ENCODE data around the gene SYCP1.
"Not testable (repeated sequence)": the region's sequence is repeated elsewhere in the genome, so short reads cannot be mapped to it uniquely, and the experiment has no call there.

SYCP1 gene

DNA sequence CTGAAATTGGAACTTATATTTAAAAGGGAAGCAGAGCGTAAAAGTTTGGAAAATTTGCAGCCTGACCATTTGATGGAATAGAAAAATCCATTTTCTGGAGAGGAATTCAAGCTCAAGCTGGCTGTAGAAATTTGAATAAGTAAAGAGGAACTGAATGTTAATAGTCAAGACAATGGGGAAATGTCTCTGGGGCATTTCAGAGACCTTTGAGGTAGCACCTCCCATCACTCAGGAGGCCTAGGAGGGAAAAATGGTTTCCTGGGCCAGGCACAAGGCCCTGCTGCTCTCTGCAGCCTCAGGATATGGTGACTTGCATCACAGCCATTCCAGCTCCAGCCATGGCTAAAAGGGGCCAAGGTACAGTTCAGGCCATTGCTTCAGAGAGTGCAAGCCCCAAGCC is 157.3 kb downstream of the SYCP1 start:
- Mint-ChIP-seq H3K27ac (no peak overlapping the region), H3K4me3 (no peak overlapping the region), H3K9me3 (no peaks in the 10 kb centered on the region), H3K27me3 (ENCODE audit: low read depth) (no peaks in the 10 kb centered on the region), H3K36me3 (ENCODE audit: low read depth) (no peaks in the 10 kb centered on the region), H3K4me1 (ENCODE audit: low read depth) (no peaks in the 10 kb centered on the region)
- DNase-seq (ENCODE audit: low spot score), result no peak

DNA sequence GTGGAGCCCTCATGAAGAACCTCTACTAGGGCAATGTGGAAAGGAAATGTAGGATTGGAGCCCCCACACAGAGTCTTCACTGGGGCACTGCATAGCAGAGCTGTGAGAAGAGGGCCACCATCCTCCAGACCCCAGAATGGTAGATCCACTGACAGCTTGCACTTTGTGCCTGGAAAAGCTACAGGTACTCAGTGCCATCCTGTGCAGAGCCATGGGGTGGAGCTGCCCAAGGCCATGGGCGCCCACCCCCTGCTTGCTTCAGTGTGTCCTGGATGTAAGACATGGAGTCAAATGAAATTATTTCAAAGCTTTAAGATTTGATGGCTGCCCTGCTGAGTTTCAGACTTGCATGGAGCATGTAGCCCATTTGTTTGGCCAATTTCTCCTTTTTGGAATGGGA is 157.8 kb downstream of the SYCP1 start:
- H3K4me3 Mint-ChIP-seq, result no peak overlapping the region
- H3K27ac Mint-ChIP-seq, result no peak overlapping the region
- no peaks in the 10 kb centered on the region for H3K4me1 Mint-ChIP-seq (ENCODE audit: low read depth)
- no peak for DNase-seq (ENCODE audit: low spot score)
- H3K27me3 Mint-ChIP-seq (ENCODE audit: low read depth), result no peaks in the 10 kb centered on the region
- no peaks in the 10 kb centered on the region for H3K36me3 Mint-ChIP-seq (ENCODE audit: low read depth)
- H3K9me3 Mint-ChIP-seq, result no peaks in the 10 kb centered on the region

DNA sequence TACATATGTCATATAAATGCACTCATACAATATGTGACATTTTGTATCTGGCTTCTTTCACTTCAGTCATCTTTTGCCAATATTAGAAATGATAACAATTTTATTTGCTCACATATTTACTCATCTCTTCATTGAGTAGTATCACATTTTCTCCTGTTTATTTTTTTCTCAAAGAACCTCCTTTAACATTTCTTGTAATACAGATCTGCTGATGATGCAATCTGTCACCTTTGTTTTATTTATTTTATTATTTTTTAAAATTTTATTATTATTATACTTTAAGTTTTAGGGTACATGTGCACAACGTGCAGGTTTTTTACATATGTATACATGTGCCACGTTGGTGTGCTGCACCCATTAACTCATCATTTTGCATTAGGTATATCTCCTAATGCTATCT is 159.1 kb downstream of the SYCP1 start:
- Mint-ChIP-seq H3K4me3 (no peak overlapping the region), H3K36me3 (ENCODE audit: low read depth) (no peaks in the 10 kb centered on the region), H3K27me3 (ENCODE audit: low read depth) (no peaks in the 10 kb centered on the region), H3K9me3 (no peaks in the 10 kb centered on the region), H3K27ac (no peak overlapping the region), H3K4me1 (ENCODE audit: low read depth) (no peaks in the 10 kb centered on the region)
- DNase-seq (ENCODE audit: low spot score), result no peak

DNA sequence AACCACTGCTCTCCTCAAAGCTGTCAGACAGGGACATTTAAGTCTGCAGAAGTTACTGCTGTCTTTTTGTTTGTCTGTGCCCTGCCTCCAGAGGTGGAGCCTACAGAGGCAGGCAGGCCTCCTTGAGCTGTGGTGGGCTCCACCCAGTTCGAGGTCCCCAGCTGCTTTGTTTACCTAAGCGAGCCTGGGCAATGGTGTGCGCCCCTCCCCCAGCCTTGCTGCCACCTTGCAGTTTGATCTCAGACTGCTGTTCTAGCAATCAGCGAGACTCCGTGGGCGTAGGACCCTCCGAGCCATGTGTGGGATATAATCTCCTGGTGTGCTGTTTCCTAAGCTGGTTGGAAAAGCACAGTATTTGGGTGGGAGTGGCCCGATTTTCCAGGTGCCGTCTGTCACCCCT is 164.9 kb downstream of the SYCP1 start:
- not testable (repeated sequence) for H3K27ac Mint-ChIP-seq; DNase-seq (ENCODE audit: low spot score); H3K4me1 Mint-ChIP-seq (ENCODE audit: low read depth); H3K36me3 Mint-ChIP-seq (ENCODE audit: low read depth); H3K9me3 Mint-ChIP-seq; H3K27me3 Mint-ChIP-seq (ENCODE audit: low read depth); H3K4me3 Mint-ChIP-seq

DNA sequence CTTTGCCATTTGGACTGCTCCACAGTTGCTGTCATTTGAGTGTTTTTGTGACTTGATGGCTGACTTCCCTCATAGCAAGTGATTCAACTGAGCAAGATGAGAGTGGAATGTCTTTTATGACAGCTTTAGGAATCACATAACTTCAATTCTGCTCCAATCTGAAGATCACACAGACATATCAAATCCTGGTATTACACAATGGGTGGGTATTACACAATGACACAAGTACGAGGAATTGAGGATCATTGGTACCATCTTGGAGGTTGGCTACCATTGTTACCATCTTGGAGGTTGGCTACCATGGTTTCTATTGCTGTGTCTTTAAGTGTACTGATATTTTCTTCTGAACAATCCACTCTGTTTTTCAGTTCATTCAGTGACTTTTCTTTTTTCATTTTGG is 166.5 kb downstream of the SYCP1 start:
- Mint-ChIP-seq H3K9me3 (no peaks in the 10 kb centered on the region), H3K36me3 (ENCODE audit: low read depth) (no peaks in the 10 kb centered on the region), H3K27ac (no peak overlapping the region), H3K4me3 (no peak overlapping the region), H3K27me3 (ENCODE audit: low read depth) (peaks cover 4% of the 10 kb centered on the region), H3K4me1 (ENCODE audit: low read depth) (no peaks in the 10 kb centered on the region)
- no peak for DNase-seq (ENCODE audit: low spot score)

DNA sequence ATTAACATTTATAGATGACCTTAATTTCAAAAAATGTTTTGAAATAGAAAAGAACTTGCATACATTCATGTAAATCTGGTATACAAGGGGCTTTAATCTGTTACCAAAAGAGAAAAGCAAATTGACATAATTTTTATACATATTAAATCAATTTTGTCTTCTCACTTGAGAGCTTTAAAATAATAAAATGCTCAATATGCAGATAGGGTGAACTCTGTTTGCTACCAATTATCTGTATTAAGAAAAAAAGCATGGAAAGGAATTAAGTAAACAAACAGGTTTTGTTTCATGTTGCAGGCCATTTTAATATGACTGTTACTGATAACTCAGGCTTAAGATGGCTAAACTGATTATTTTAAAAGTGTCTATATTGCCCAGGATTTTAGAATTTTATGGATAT is 168.9 kb downstream of the SYCP1 start:
- no peak for DNase-seq (ENCODE audit: low spot score)
- H3K27ac Mint-ChIP-seq, result no peak overlapping the region
- H3K4me1 Mint-ChIP-seq (ENCODE audit: low read depth), result no peaks in the 10 kb centered on the region
- no peaks in the 10 kb centered on the region for H3K36me3 Mint-ChIP-seq (ENCODE audit: low read depth)
- peaks cover 4% of the 10 kb centered on the region for H3K27me3 Mint-ChIP-seq (ENCODE audit: low read depth)
- H3K4me3 Mint-ChIP-seq, result no peak overlapping the region
- no peaks in the 10 kb centered on the region for H3K9me3 Mint-ChIP-seq

DNA sequence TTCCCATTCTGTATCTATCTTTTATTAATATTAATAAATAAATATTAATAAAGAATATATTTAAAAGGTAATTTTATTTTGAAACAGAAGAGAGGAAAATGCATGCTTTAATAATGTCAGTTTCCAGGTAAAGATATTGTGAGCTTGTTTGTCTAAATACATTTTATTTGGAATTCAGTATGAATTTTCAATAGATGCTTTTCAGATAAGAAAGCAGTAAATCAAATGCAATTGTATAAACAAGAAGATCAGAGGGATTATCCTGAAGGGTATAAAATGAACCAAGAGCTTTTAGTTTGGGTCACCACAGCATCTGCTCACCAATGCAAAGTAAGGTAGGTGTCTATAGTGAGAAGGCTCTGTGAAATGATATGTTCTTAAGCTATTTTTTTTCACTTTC is 174.9 kb downstream of the SYCP1 start, which contains the start of gene TSHB:
Gene TSHB, plus strand, starts transcription at position 301 of the 400 bp plus-strand sequence. CDS start 3,537 bp downstream, outside the sequence.
- Mint-ChIP-seq H3K36me3 (ENCODE audit: low read depth) (no peaks in the 10 kb centered on the region), H3K27me3 (ENCODE audit: low read depth) (peaks cover 10% of the 10 kb centered on the region), H3K9me3 (no peaks in the 10 kb centered on the region)

DNA sequence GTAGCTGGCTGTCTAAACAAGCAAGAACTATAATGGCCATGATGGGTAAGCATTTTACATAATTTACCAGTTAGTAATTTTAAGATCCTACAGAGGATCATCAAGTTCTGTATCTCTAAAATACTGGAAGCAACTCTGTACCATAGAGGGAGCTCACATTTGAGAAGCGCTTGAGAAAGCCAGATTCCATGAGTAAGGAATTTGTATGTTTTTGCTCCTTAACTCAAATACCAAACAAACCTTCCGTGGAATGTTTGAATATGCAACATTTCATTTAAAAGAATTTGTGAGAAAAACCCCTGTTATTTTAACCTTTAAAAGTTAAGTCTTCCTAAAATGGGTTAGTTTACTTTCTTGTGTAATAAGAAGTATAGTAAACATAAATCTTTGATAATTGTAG is 176.9 kb downstream of the SYCP1 start:
- H3K36me3 Mint-ChIP-seq (ENCODE audit: low read depth), result no peaks in the 10 kb centered on the region
- peaks cover 13% of the 10 kb centered on the region for H3K27me3 Mint-ChIP-seq (ENCODE audit: low read depth)
- no peak for DNase-seq (ENCODE audit: low spot score)
- H3K27ac Mint-ChIP-seq, result no peak overlapping the region
- H3K9me3 Mint-ChIP-seq, result no peaks in the 10 kb centered on the region
- H3K4me3 Mint-ChIP-seq, result no peak overlapping the region
- no peaks in the 10 kb centered on the region for H3K4me1 Mint-ChIP-seq (ENCODE audit: low read depth)

More for the DNA sequence above, 174.9 kb downstream of the SYCP1 start, which contains the start of gene TSHB:
- DNase-seq (ENCODE audit: low spot score), result no peak
- Mint-ChIP-seq H3K27ac (no peak within 1 kb of the TSS), H3K4me3 (no peak within 1 kb of the TSS), H3K4me1 (ENCODE audit: low read depth) (no peaks in the 10 kb centered on the region)

DNA sequence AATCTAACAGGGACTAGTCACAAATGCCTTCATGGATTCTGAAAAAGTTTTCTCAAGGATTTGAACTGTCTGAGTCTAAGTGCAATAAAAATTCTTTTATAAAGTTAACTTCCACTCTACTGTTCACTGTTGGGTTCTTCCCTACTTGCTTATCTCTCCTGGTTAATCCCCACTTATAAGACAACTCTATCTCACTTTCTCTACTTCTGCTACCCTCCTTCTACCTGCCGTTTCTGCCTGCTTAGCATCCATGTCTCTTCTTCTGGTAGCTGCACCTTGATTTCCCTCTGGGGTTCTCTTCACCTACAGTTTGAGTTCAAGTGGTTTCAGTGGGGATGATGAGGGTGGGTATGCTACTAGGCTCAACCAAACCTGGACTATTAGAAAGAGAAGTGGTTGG is 181.0 kb downstream of the SYCP1 start:
- Mint-ChIP-seq H3K4me3 (no peak overlapping the region), H3K9me3 (no peaks in the 10 kb centered on the region), H3K27ac (no peak overlapping the region), H3K27me3 (ENCODE audit: low read depth) (peaks cover 11% of the 10 kb centered on the region), H3K36me3 (ENCODE audit: low read depth) (no peaks in the 10 kb centered on the region), H3K4me1 (ENCODE audit: low read depth) (no peaks in the 10 kb centered on the region)
- no peak for DNase-seq (ENCODE audit: low spot score)

DNA sequence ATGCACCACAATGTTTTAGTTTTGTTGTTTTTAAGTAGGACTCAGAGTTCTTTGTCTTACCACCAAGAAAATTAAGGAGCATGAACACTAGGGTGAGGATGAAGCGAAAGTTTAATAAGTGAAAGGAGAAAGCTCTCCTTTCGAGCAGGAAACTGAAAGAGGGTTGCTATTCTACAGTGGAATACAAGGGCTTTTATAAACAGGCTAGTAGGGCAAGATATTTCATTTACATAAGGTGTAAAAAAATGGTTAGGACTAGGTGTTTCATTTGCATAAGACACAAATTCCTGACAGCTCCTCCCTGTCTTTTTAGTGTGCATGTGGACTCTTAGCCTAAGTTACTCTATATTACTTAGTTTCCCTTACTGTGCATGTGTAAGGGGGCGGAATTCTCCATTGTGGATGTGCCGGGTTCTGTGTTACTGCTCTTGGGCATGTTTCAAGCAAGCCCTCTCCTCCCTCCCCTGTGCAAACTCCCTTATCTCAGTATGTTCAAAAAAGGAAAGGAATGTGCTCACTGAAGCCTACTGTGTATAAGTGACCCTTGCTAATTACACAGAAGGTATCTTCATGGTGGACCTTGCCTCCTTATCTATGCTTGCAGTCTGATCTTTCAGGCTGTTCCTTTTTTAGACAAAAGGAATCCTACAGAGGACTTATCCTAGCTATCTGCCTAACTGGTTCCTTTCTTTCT is 182.3 kb downstream of the SYCP1 start:
- H3K4me3 Mint-ChIP-seq, result no peak overlapping the region
- peaks cover 6% of the 10 kb centered on the region for H3K27me3 Mint-ChIP-seq (ENCODE audit: low read depth)
- H3K4me1 Mint-ChIP-seq (ENCODE audit: low read depth), result no peaks in the 10 kb centered on the region
- H3K27ac Mint-ChIP-seq, result no peak overlapping the region
- H3K36me3 Mint-ChIP-seq (ENCODE audit: low read depth), result no peaks in the 10 kb centered on the region
- no peaks in the 10 kb centered on the region for H3K9me3 Mint-ChIP-seq
- DNase-seq (ENCODE audit: low spot score), result no peak

DNA sequence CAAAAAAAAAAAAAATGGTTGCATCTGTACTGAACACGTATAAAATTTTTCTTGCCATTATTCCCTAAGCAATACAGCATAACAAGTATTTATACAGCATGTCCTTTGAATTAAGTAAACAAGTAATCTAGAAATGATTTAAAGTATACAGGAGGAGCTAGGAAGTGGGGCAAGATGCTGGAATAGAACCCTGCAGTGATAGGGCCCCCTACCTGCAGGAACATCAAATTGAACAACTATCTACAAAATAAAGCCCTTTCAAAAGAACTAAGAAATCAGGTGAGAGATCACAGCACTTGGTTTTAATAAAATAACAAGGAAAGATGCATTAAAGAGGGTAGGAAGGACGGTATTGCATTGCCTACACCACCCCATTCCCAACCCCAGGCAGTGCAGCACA is 185.8 kb downstream of the SYCP1 start:
- Mint-ChIP-seq H3K27me3 (ENCODE audit: low read depth) (peaks cover 15% of the 10 kb centered on the region), H3K27ac (no peak overlapping the region), H3K4me1 (ENCODE audit: low read depth) (no peaks in the 10 kb centered on the region), H3K9me3 (no peaks in the 10 kb centered on the region), H3K4me3 (no peak overlapping the region), H3K36me3 (ENCODE audit: low read depth) (no peaks in the 10 kb centered on the region)
- DNase-seq (ENCODE audit: low spot score), result no peak

DNA sequence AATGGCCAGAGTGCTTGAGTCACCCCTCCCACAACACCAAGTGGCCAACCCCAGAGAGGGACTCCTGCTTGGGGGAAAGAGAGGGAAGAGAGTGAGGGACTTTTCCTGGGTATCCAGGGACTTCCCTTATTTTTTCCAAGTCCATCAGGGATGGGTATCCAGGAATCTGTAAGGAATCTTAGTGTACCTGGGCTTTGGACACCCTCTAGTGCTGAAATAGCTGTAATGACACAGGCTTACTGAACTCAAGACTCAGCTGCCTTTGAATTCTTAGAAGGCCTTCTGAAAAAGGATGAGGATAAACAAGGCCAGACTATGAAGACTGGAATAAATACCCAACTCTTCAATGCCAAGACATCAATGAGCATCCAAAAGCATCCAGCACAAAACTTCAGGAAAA is 187.0 kb downstream of the SYCP1 start:
- H3K27me3 Mint-ChIP-seq (ENCODE audit: low read depth), result peaks cover 11% of the 10 kb centered on the region
- H3K9me3 Mint-ChIP-seq, result peaks cover 8% of the 10 kb centered on the region
- H3K4me3 Mint-ChIP-seq, result no peak overlapping the region
- H3K36me3 Mint-ChIP-seq (ENCODE audit: low read depth), result no peaks in the 10 kb centered on the region
- H3K4me1 Mint-ChIP-seq (ENCODE audit: low read depth), result peaks cover 2% of the 10 kb centered on the region
- no peak overlapping the region for H3K27ac Mint-ChIP-seq
- DNase-seq (ENCODE audit: low spot score), result no peak
